A673 (cell line): ENCODE measurements around the gene TBC1D32. TPM values are rescaled to one million over a fixed set of nuclear protein-coding genes. Genes with fewer than 3 reads are reported as not detected.
"Not testable (repeated sequence)": the region's sequence is repeated elsewhere in the genome, so short reads cannot be mapped to it uniquely, and the experiment has no call there.

Experiments used
- BruUV-seq: library from RNA; stranded (reverse); fragments of 400-500 nt; replicated peaks from 2 replicates; lab custom pipeline; 2021; lab: Mats Ljungman, UMichigan
- CTCF ChIA-PET: fragments of 300-600 bp; sonication (Branson Sonifier 250); formaldehyde crosslinking; loops from one replicate; lab custom pipeline; 2022; ENCODE audit warnings: antibody characterized with exemption; lab: Charles Lee
- POLR2A ChIA-PET: fragments of 300-600 bp; sonication (Branson Sonifier 250); formaldehyde crosslinking; loops from one replicate; lab custom pipeline; 2022; ENCODE audit warnings: antibody characterized with exemption; ENCODE audit not compliant: low non-redundant PET; lab: Charles Lee
- DNase-seq: peaks from one replicate; pipeline ENCODE4 v3.0.0-alpha.2; 2015; ENCODE audit warnings: low spot score
- H3K27ac ChIP-seq: fragments of 200-600 bp; sonication (generic); 2 replicates; pipeline ENCODE4 v1.5.1; 2016; ENCODE audit warnings: mixed run types, low read depth, mild to moderate bottlenecking, mixed read lengths, antibody characterized with exemption, low read length; ENCODE audit not compliant: poor library complexity, severe bottlenecking
- H3K27me3 ChIP-seq: fragments of 200-600 bp; sonication (generic); replicated peaks from 2 replicates; pipeline ENCODE4 v1.6.1; 2017; ENCODE audit warnings: mixed run types, low read depth, mild to moderate bottlenecking, mixed read lengths, antibody characterized with exemption, low read length; ENCODE audit not compliant: insufficient read depth, poor library complexity
- H3K36me3 ChIP-seq: fragments of 200-600 bp; sonication (generic); 2 replicates; pipeline ENCODE4 v1.6.1; 2016; ENCODE audit warnings: mixed run types, mild to moderate bottlenecking, mixed read lengths, antibody characterized with exemption, low read length; ENCODE audit not compliant: insufficient read depth, poor library complexity, severe bottlenecking
- H3K4me1 ChIP-seq: fragments of 200-600 bp; sonication (generic); 2 replicates; pipeline ENCODE4 v1.6.1; 2017; ENCODE audit warnings: mixed run types, mild to moderate bottlenecking, mixed read lengths, antibody characterized with exemption, low read length; ENCODE audit not compliant: insufficient read depth, poor library complexity, severe bottlenecking
- H3K4me3 ChIP-seq: fragments of 200-600 bp; sonication (generic); 2 replicates; pipeline ENCODE4 v1.5.1; 2016; ENCODE audit warnings: low read depth, mixed run types, mild to moderate bottlenecking, mixed read lengths, low read length; ENCODE audit not compliant: poor library complexity, severe bottlenecking
- H3K9me3 ChIP-seq: fragments of 200-600 bp; sonication (generic); 2 replicates; pipeline ENCODE4 v1.6.1; 2016; ENCODE audit warnings: mixed run types, low read depth, mild to moderate bottlenecking, mixed read lengths, antibody characterized with exemption, low read length; ENCODE audit not compliant: poor library complexity, severe bottlenecking
- EZH2 ChIP-seq: fragments of 200-600 bp; sonication (generic); IDR thresholded peaks from 2 replicates; pipeline ENCODE4 v1.6.1; 2017; ENCODE audit warnings: borderline replicate concordance, low read depth, mild to moderate bottlenecking, mixed read lengths, antibody characterized with exemption, low read length; ENCODE audit not compliant: poor library complexity, severe bottlenecking
- intact Hi-C: fragments of 100-400 bp; cut with micrococcal nuclease; formaldehyde crosslinking; loops from one replicate; pipeline ENCODE4 v1.10.0; 2022; ENCODE audit not compliant: unreplicated experiment
- total RNA-seq: library from RNA; stranded (reverse); gene quantifications from 2 replicates; pipeline ENCODE4 v1.2.3, GENCODE V29; 2021
- TF ChIP-seq, protein P1 (sequence below): fragments of 300-800, 200-600 bp; sonication (generic); conservative IDR thresholded peaks from 2 replicates; pipeline ENCODE4 v1.5.1; 2017; ENCODE audit warnings: low read depth, mild to moderate bottlenecking, antibody characterized with exemption, low read length, moderate library complexity, mixed read lengths

Gene TBC1D32
- total RNA-seq, 1 experiment from 2014 or later: 10.4 TPM

DNA sequence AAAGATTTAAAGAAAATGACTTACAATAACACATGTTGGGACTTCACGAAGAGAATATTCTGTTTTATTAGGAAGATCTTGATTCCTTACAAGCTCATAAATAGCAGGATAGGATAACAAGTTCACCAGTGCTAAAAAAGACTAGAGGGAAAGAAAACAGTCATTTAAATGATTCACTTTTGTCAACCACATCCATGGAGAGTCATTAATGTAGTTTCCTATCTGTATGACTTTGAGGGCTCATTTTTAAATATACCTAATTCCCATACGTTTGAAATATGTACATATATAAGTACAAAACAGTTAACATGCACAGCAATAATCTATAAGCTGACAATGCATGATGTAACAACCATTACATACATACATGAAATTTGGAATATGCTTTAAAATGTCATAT lies 111.1 kb downstream of the TBC1D32 start:
- no peaks in the 10 kb centered on the region for H3K9me3 ChIP-seq
- H3K36me3 ChIP-seq: no peaks in the 10 kb centered on the region
- POLR2A ChIA-PET: no interaction called here
- CTCF ChIA-PET: no interaction called here
- TF ChIP-seq EZH2: no peak
- TF ChIP-seq, protein P1, sequence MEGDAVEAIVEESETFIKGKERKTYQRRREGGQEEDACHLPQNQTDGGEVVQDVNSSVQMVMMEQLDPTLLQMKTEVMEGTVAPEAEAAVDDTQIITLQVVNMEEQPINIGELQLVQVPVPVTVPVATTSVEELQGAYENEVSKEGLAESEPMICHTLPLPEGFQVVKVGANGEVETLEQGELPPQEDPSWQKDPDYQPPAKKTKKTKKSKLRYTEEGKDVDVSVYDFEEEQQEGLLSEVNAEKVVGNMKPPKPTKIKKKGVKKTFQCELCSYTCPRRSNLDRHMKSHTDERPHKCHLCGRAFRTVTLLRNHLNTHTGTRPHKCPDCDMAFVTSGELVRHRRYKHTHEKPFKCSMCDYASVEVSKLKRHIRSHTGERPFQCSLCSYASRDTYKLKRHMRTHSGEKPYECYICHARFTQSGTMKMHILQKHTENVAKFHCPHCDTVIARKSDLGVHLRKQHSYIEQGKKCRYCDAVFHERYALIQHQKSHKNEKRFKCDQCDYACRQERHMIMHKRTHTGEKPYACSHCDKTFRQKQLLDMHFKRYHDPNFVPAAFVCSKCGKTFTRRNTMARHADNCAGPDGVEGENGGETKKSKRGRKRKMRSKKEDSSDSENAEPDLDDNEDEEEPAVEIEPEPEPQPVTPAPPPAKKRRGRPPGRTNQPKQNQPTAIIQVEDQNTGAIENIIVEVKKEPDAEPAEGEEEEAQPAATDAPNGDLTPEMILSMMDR: no peak
- no peaks in the 10 kb centered on the region for H3K27me3 ChIP-seq
- DNase-seq: no peak
- intact Hi-C loops: loop anchor here (5.0 to 10.0 kb wide), 2 partner anchors 166 to 818 kb away; no protein-coding TSS in a partner anchor
- H3K4me3 ChIP-seq: no peak overlapping the region
- H3K27ac ChIP-seq: no peak overlapping the region
- no TSS peak for BruUV-seq
- no peaks in the 10 kb centered on the region for H3K4me1 ChIP-seq

DNA sequence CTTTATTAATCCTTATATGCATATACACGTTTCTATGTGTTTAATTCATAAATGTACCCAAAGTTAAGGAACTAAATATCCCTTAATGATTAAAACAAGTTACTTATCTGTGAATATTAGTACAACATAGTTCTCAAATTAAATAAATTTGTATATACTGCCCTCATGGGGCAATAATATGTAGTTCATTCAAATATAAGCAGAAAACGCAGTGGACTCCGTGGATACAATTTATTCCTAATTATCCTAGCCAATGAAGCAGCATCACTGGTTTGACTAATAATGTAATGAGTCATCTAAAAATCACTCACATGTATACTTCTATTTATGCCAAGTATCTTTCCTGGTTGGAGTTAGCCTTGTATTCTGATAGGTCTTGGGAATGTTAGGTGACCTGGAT lies 111.6 kb downstream of the TBC1D32 start:
- no peaks in the 10 kb centered on the region for H3K4me1 ChIP-seq
- no peaks in the 10 kb centered on the region for H3K36me3 ChIP-seq
- no peaks in the 10 kb centered on the region for H3K27me3 ChIP-seq
- no peak for TF ChIP-seq EZH2
- TF ChIP-seq, protein P1: peak; percentile 40; the same call in 1 of the 2 replicates
- intact Hi-C loops: loop anchor here (5.0 to 10.0 kb wide), 2 partner anchors 165 to 818 kb away; no protein-coding TSS in a partner anchor
- no TSS peak for BruUV-seq
- no peak overlapping the region for H3K27ac ChIP-seq
- DNase-seq: peak; percentile 36
- no peak overlapping the region for H3K4me3 ChIP-seq
- CTCF ChIA-PET: no interaction called here
- H3K9me3 ChIP-seq: no peaks in the 10 kb centered on the region
- POLR2A ChIA-PET: no interaction called here

DNA sequence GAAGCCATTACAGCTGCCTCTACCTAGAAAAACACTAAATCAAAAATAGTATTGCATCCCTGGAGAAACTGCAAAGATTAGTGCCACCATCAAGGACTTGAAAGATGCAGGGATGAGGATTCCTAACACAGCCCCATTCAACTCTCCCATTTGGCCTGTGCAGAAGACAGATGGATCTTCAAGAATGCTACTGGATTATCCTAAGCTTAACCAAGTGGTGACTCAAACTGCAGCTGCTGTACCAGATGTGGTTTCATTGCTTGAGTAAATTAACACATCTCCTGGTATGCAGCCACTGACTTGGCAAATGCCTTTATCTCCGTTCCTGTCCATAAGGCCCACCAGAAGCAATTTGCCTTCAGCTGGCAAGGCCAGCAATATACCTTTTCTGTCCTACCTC lies 117.4 kb downstream of the TBC1D32 start:
- Histone ChIP-seq H3K27ac (no peak overlapping the region), H3K4me3 (no peak overlapping the region), H3K27me3 (no peaks in the 10 kb centered on the region), H3K9me3 (no peaks in the 10 kb centered on the region), H3K4me1 (no peaks in the 10 kb centered on the region), H3K36me3 (no peaks in the 10 kb centered on the region)
- BruUV-seq: no TSS peak
- POLR2A ChIA-PET: no interaction called here
- intact Hi-C loops: no loop called here
- DNase-seq: no peak
- CTCF ChIA-PET: no interaction called here
- TF ChIP-seq, protein P1: no peak
- TF ChIP-seq EZH2: no peak

DNA sequence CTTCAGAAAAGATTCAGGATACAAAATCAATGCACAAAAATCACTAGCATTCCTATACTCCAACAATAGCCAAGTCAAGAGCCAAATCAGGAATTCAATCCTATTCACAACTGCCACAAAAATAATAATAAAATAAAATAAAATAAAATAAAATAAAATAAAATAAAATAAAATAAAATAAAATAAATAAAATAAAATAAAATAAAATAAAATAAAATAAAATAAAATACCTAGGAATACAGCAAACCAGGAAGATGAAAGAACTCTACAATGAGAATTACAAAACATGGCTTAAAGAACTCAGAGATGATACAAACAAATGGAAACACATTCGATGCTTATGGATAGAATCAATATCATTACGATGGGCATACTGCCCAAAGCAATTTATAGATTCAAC lies 120.9 kb downstream of the TBC1D32 start:
- POLR2A ChIA-PET, CTCF ChIA-PET, H3K4me3 ChIP-seq, H3K4me1 ChIP-seq, H3K9me3 ChIP-seq, DNase-seq, H3K36me3 ChIP-seq, H3K27ac ChIP-seq, H3K27me3 ChIP-seq, BruUV-seq, intact Hi-C loops: not testable (repeated sequence)
